GM19468 (cell line): ENCODE data around the gene ADAMTS2.

Source experiments
- ATAC-seq: cut with Tn5 transposase; IDR thresholded peaks from one replicate; pipeline ENCODE4 v1.9.1; 2021; ENCODE audit warnings: mild to moderate bottlenecking, moderate library complexity, moderate number of reproducible peaks; ENCODE audit not compliant: unreplicated experiment; ENCODE audit errors: extremely low read depth

ADAMTS2 gene

DNA sequence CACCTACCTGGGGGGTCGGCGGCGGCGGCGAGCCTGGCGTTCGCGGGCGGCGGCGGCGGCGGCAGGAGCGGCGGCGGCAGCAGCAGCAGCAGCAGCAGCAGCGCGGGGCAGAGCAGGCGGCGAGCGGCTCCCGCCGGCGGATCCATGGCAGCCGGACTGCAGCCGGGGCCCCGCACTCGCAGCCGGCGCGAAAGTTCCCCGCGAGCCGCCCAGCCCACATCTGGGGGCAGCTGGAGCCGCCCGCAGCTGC, 153 bp downstream of the ADAMTS2 start:
- no peak for ATAC-seq

DNA sequence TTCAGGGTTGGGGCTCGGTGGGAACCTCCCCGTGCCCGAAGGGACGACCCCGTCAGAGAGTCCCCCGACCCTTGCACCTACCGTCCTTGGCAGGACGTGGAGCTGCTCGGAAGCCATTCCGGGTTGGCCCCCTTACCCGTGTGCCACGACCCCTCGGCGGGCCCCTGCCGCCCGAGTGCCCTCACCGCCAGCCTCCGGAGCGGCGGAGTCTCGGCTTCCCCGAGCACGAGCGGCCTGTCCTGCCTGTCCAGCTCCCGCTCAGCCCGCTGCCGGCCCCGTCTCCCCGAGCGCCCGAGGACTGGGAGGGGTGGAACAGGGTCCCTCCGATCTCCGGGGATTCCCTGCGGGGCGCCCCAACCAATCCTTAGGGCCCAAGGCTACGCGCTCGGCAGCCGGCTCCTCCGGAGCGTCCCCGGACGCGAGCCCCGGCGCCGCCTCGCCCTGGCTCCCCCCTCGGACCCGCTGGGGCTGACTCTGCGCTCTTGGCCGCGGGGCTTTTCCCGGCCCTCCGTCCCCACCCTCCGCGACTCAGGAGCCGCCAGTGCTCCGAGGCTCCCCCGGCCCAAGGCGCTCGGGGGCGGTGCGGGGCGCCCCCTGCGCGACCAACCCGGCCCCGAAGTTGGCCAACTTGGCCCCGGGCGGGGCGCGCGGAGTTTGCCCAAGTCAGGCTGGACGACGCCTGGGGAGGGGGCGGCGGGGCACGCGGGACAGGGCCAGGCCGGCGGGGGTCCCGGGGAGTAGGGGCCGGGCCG, 654 bp downstream of the ADAMTS2 start:
- no peak for ATAC-seq

DNA sequence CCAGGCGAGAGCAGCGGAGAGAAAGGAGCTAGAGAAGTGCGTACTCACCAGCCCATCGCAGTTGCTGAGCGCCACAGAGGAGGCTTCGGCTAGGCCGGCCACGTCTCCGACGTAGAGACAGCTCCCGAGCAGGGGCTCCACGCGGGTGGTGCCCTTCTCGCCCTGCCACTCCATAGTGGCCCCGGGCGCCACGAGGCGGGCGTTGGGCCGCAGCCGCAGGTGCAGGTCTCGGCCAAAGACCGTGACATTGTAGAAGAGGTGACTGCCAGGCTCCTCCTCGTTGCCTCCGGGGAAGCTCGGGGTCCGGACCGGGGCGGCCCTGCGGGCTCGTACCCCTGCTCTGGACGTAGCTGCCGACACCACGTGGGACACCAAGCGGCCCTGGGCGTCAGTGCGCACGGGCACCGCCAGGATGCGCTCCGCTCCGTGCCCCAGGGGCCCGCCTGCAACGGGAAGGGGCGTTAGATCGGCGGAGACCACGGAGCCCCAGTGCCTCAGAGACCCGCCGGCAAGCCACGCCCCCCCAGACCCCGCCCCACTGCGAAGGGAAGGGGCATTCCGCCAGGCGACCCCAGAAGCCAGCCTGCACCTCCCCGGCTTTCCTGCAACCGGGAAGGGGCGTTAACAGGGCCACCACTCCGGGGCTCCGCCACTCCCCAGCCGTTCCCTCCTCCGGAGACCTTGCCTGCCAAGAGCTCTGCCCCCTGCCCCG, 1.4 kb downstream of the ADAMTS2 start:
- no peak for ATAC-seq

DNA sequence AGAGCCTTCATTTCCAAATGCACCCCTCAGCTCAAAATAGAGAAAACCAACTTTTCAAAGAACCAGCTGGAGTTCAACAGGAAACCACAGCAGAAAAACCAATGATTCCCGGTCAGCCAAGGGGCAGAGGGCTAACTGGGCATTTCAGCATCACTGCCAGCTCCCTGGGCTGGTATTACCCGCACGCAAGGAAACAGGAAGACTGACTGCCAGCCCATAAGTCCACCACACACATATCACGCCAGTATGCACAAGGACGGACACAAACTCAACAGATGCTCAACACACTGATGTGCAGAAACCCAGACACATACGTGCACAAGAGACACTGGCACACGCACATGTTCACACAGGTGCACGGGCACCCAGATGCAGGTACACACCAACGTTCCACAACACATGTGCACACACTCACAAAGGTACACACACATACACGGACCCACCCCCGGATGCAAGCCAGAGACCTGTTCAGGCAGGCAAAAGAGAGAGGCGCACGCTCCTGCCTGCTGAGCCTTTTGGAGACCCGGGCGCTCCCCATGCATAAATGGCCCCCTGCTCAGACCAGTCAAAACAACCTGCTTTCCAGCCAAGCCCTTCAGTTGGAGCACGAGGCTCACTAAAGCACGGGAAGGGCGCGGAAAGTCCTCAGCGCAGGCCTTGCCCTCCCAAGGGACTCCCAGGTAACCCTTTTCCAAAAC, 2.1 kb downstream of the ADAMTS2 start:
- ATAC-seq: no peak

DNA sequence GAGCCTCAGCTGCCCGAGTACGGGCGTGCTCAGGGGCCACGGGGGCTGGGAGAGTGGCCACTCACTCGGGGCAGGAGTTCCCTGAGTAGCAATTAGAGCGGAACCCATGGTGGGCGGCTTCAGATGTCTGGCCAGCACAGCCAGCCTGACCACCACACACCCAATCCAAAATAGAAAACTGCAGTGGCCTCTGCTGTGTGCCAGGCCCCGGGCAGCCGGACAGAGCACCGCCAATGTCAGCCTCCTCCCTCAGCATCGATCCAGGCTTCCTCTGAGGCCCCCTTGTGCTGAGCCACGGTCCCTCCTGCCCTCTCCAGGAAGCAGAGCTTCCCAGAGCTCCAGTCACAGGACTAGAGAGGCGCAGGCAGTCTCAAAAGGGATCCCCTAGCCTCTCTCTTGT, 2.7 kb downstream of the ADAMTS2 start:
- no peak for ATAC-seq

DNA sequence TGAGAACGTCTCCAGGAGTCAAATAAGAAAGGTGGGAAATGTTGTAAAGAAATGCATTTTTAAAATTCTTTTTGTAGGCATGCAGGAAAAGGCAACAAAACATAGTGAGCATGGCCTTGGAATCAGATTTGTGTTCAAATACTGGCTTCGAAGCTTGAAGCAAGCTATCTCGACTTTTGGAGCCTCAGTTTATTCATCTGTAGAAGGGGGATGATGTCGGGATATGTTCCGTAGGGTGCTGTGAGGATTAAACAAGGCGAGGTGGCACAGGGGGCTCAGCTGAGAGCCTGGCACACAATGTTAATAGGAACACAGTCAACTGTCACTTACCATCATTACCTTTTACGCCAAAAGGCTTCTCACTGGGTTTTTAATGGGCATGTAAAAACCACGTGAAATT, 4.8 kb downstream of the ADAMTS2 start:
- ATAC-seq: no peak

DNA sequence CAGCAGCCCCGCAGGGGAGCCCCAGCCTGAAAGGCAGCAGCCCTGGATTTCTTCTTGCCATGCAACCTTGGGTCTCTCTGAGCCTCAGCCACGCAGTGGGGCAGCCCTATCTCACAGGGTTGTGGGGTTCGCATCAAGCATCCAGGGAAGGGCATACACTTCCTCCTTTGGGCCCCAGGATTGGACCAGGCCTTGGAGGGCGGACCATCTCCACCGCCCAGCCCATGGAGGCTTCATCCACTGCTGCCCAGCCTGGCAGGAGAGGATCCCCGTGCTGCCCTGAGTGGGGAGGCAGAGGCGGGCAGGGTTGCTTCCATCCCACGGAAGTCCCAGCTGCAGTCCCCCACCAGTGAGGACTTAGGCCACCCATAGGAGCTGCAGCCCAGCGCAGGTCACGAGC, 5.3 kb downstream of the ADAMTS2 start:
- ATAC-seq: no peak

DNA sequence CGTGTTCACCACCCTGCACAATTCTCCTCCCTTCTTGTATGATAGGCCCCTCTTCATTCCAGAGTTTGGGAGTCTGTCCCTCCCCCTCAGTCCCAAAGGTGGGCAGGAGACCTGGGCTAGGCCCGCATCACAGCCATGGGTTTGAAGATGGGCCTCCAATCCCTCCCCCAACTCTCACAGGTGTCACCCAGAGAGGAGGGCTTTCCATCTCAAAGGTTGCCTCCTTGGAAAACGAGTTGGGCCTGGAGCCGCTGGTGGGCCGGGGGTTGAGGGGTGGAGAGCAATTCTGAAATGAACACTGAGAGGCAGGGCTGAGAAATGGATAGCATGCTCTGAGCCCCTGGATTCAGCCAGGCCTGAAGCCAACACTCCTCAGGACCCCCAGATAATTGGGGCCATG, 6.2 kb downstream of the ADAMTS2 start:
- no peak for ATAC-seq

DNA sequence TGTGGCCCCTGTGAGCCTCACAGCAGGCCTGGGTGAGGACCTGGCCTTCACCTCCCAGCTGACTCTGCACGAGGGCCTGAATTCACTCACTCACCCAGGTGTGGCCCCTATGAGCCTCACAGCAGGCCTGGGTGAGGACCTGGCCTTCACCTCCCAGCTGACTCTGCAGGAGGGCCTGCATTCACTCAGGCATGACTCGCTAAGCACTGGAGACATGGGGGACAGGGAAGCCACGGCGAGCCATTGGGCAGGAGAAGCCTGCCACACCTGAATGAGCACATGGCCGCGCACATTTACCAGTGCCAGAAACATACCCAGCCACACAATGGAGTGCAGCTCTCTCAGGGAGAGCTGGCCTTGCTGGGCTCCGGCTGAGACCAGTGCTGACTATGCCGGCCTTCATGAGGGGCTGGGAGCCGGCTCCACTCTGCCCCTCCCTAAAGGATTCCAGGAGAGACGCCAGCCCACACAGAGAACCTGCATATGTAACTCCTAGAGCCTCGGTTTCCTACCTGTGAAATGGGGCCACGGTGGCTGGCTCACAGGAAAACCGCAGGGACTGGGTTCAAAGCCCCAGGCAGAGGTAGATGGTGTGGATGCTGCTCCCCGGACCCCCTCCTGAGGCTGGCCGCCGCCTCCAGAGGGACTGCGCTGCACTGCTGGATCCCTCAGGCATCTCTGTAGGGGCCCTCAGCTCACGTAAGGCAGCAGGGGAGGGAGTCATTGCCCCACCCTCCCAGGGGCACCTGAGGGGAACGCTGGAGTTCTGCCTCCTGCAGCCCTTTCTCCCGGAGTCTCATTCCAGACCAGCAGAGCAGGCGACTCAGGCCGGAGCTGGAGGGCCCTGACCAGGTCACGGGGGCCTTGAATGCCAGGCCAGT, 7.2 kb downstream of the ADAMTS2 start:
- no peak for ATAC-seq

DNA sequence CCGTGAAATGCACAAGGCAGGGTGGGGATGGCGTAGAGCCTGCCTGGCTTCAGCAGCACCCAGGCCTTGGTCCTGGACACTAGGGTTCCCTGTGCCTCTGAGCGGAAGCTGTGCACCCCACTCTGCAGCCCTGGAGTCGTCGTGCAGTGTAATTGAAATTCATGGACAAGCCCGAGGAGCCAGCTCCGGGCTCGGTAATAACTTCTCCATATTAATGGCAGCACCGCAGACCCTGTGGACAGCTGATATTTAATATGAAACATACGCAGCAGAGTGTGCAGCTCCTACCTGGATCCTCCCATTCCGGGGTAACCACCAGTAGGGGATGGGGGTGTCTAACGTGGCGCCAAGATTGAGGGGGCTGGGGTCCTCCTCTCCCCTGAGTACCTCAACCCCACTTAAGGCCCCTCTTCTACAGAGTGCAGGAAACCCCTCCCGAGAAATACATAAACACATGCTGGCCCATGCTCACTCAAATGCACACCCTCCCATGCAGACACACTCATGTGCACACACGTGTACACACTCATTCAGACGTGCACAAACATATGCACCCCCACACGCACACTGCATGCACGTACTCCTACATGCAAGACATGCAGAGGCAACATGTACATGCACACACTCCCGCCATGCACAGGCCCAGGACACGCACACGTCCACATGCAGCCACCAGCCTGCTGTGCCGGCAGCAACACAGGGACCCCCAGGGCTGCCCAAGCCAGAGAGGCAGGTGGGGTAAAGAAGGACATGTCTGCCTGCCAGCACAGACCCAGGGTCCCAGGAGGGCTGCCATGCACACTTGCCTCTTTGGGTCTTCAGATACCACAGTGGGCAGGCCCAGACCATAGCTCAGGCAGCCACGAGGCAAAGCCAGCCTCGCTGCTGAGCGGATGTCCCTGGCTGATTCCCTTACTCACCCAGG, 8.1 kb downstream of the ADAMTS2 start:
- ATAC-seq: no peak

DNA sequence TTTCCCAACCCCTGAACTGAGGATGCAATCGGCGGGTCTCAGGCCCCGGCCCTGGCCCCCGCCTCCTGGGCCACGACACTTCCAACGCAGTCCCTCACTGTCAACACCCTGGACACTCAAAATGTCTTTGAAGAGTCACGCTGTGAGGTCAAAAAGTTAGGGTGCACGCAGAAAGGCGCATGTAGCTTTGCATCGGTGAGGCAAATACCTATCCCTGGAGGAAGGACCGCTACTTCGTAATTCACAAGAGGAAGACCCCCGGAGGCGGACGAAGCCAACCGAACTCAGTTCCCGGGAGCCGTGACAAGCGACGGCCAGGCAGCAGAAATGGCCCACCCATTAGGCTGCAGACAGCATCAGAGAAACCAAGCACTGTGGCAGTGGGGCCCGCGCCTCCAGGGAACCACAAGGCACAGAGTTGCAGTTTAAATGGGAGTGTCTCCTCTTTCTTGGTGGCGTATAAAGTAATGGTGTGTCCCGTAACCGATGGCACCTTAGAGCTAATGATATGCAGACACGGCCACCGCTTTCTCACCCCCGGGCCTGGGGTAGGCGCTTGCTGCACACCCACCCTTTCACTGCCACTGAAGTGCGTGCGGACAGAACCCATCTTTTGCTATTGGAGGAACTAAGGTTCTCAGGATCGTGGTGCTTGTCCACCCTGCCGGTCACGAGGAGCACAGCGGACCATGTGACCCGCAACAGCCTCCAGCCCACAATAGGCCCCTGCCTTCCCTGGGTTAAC, 9.0 kb downstream of the ADAMTS2 start:
- no peak for ATAC-seq

DNA sequence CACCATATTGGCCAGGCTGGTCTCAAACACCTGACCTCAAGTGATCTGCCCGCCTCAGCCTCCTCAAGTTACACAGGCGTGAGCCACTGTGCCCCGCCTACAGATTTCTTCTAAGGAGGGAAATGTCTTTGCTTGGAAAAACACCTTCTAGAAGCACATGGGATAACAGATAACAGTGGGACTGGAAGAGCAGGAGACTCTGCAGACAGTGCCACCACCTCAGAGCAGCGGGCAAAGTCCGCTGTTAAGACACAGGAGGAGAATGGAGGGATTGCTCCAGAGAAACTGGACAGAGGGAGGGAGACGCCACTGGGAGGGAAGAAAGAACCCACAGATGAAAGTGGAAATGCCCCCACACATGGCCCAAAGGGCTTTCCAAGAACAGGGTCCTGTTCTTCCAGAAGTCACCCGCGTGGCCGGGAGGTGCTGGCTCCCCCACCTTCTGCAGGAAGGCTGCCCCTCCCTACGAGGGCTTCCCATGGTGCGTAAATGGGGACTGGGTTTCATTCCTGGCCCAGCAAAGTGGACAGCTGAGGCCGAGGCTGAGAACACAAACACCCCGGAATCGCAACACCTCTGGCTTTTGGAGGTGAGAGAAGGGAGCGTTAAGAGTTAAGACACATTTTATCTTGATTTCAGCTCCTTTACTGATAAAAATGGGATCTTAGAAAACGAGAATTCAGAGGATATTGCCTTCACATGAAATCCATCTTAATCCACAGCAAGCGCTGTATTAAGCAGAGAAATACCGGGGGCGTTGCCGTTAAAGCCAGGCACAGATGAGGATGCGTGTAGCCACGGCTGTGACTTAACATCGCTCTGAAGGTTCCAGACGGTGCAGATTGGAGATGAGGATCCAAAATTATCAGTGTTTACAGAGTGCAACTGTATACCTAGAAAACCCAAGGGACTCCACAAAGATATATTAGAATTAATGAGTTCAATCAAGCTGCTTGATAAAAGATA, 11.2 kb downstream of the ADAMTS2 start:
- no peak for ATAC-seq

DNA sequence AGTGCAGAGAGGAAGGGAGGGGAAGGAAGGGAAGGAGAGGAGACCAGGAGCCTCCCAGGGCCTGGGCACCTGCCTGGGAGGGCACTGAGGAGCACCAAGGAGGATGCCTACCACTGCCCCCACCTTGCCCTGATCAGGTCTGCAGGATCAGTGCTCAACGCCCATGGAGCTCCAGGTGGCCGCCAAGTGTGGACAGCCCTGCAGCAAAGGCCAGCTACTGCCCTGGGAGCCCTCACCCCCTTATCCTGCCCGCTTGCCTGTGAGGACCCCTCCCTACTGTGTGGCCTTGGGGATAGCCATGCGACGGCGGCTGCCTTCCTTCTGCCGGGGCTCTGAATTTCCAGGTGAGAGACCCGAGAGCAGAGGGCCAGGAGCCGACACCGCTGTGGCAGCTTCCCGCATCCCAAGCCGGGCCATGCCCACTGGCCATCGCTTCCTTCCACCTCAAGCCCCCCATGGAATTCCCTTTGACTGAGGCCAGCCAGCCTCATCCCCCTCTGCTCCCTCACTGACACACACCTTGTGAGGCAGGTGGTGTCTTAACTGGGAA, 12.4 kb downstream of the ADAMTS2 start:
- no peak for ATAC-seq

DNA sequence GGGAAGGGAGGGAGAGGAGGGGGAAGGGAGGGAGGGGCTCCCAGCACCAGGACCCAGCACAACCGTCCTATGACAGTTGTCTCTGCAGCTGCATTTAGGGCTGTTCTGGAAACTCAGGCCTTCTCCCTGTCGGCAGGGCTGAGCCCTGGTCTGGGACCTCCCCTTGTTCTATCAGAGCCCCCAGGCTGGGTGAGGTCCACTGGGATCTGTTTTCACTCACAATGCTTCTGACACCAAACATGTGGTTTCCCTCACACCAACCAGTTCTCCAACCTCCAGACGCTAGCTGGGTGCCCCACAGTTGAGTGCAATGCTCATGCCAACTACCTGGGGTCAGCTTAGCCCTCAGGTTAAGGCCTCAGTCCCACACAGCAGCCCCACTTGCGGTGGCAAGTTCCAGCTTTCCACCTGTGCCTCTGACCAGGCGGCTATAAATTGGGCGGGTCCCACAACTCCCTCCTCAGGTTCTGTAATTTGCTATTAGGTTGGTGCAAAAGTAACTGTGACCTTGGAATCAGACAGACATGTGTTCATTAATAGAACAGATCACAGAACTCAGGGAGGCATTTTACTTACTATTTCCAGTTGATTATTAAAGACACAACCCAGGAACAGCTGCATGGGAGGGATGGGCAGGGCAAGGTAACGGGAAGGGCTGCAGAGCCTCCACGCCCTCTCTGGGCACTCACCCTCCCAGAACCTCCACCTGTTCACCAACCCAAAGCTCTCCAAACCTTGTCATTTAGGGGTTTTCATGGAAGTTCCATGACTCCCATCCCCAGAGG, 13.5 kb downstream of the ADAMTS2 start:
- no peak for ATAC-seq

DNA sequence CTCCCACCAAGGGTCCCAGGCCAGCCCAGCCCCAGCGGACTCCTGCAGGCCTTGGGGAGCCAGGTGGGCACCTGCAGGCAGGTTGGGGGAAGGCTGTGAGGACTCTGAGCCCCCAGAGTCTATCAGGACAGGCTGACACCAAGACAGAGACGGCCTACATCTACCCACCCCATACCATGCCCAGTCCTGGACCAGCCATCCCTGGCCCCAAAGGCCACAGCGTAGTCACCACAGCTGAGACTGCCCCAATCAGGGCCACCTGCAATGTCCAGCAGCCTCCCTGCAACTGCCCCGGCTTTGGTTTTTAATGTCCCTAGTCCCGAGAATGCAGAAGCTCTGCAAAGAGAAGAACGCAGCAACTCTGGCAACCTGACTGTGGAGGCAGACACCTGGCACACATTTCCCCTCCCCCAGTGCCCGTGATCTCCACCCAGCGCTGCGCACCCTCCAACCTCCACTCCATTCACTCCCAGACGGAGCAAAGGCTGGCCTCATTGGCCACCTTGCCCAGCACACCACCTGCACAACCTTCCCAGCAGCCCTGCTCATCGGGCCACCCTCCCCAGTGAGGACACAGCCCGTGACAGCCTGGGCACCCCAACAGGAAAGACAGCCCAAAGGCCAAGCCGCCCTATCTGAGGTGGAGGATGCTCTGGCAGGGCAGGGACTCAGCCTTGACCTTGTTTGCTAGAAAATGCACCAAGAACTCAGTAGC, 14.9 kb downstream of the ADAMTS2 start:
- no peak for ATAC-seq

DNA sequence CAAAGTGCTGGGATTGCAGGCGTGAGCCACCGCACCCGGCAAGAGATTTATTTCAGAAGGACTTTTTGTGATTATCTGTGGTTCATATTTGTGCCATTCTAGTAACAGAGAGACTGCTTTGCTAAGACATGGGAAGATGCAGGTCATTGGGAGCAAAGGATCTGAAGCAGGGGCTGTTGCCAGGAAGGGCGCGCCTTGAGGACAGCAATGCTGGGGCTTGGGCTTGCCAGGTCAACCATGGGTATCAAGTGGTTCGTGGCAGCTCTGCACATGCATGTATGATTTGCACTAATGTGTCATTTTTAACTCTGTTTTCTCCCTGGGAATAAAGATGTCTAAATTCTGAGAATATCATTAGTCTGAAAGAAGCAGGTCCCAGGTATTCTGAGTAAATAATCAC, 17.0 kb downstream of the ADAMTS2 start:
- no peak for ATAC-seq
